ENCODE measurements around the gene NGF.

GRCh38 chr1:115283681-115284146 lies 54.3 kb downstream of the NGF start:
- TF ChIP-seq CTCF (IDR thresholded peaks at IDR 0.05) (no peak), POLR2A (IDR thresholded peaks at IDR 0.05) (no peak)

All from lower leg skin (tissue), 3 donors.